Cardiac fibroblast (primary cell): Measurements from ENCODE around the gene TRABD2B.

ENCODE experiments used
- DNase-seq, 2 donors: peaks; one replicate each; pipeline versions ENCODE4 v3.0.0 to v3.0.0-alpha.2; 2010; ENCODE audit warnings: low read depth in 2 of 2
- H3K4me3 ChIP-seq, 2 donors: replicated peaks in 1 of 2; 1 replicate in 1 of 2; 2 replicates in 1 of 2; pipeline ENCODE4 v1.5.1; 2011; ENCODE audit warnings: low read depth in 2 of 2, low read length in 2 of 2, mild to moderate bottlenecking in 2 of 2, moderate library complexity in 1 of 2
- CTCF ChIP-seq: IDR thresholded peaks from one replicate; pipeline ENCODE4 v1.5.1; 2011; ENCODE audit warnings: low read depth, mild to moderate bottlenecking, low read length, inconsistent platforms

The TRABD2B gene

GRCh38 chr1:47870946-47871676 is 126.1 kb downstream of the TRABD2B start:
- no peak for TF ChIP-seq CTCF
- no peak for DNase-seq
- no peak overlapping the region for H3K4me3 ChIP-seq

- no peak overlapping the region for H3K4me3 ChIP-seq
- DNase-seq: no peak
- TF ChIP-seq CTCF: no peak
Observed at GRCh38 chr1:47870480-47870879, 126.7 kb downstream of the TRABD2B start.

- no peak for TF ChIP-seq CTCF
- no peak overlapping the region for H3K4me3 ChIP-seq
Observed at GRCh38 chr1:47868348-47868676, 128.9 kb downstream of the TRABD2B start.

GRCh38 chr1:47867438-47868347 is 129.5 kb downstream of the TRABD2B start:
- no peak for DNase-seq
- no peak for TF ChIP-seq CTCF

More at GRCh38 chr1:47868348-47868676, 128.9 kb downstream of the TRABD2B start:
- no peak for DNase-seq

GRCh38 chr1:47866601-47867437 is 130.4 kb downstream of the TRABD2B start:
- peak in 1 of 2 donors; percentile 21 for DNase-seq
- H3K4me3 ChIP-seq: no peak overlapping the region
- TF ChIP-seq CTCF: no peak

More at GRCh38 chr1:47867438-47868347, 129.5 kb downstream of the TRABD2B start:
- H3K4me3 ChIP-seq: no peak overlapping the region

GRCh38 chr1:47865881-47866535 is 131.2 kb downstream of the TRABD2B start:
- no peak for DNase-seq
- H3K4me3 ChIP-seq: no peak overlapping the region
- no peak for TF ChIP-seq CTCF
